GM23338 (cell line): ENCODE data around the gene TMEM61. TPM values are rescaled to one million over a fixed set of nuclear protein-coding genes. Genes with fewer than 3 reads are reported as not detected.

ENCODE experiments used
- ATAC-seq: fragments of 200-7000 bp; cut with Tn5 transposase; 3 replicates; pipeline ENCODE4 v1.9.1; 2020
- DNase-seq: peaks from one replicate; pipeline ENCODE4 v3.0.0-alpha.2; 2015; ENCODE audit warnings: low spot score
- H2AFZ ChIP-seq: fragments of 200-600 bp; sonication (generic); 2 replicates; pipeline ENCODE4 v1.8.0; 2016; ENCODE audit warnings: antibody characterized with exemption, mild to moderate bottlenecking, moderate library complexity
- H3F3A ChIP-seq: fragments of 200-600 bp; sonication (generic); replicated peaks from 2 replicates; pipeline ENCODE4 v1.8.0; 2017; ENCODE audit warnings: antibody characterized with exemption, mixed run types, low read depth
- H3K27ac ChIP-seq: fragments of 200-600 bp; sonication (generic); 2 replicates; pipeline ENCODE4 v1.6.1; 2016; ENCODE audit warnings: low read depth
- H3K27me3 ChIP-seq: fragments of 200-600 bp; sonication (generic); 2 replicates; pipeline ENCODE4 v1.8.0; 2016; ENCODE audit warnings: mild to moderate bottlenecking, mixed run types, moderate library complexity; ENCODE audit not compliant: insufficient read depth
- H3K36me3 ChIP-seq: fragments of 200-600 bp; sonication (generic); 2 replicates; pipeline ENCODE4 v1.8.0; 2016; ENCODE audit warnings: mild to moderate bottlenecking; ENCODE audit not compliant: insufficient read depth
- H3K4me1 ChIP-seq: fragments of 200-600 bp; sonication (generic); 2 replicates; pipeline ENCODE4 v1.8.0; 2016; ENCODE audit warnings: mild to moderate bottlenecking, moderate library complexity; ENCODE audit not compliant: insufficient read depth
- H3K4me2 ChIP-seq: fragments of 200-600 bp; sonication (generic); 2 replicates; pipeline ENCODE4 v1.7.1; 2017; ENCODE audit warnings: mixed run types
- H3K4me3 ChIP-seq: fragments of 200-600 bp; sonication (generic); 2 replicates; pipeline ENCODE4 v1.6.1; 2016; ENCODE audit warnings: mixed run types
- H3K79me2 ChIP-seq: fragments of 200-600 bp; sonication (generic); replicated peaks from 2 replicates; pipeline ENCODE4 v1.8.0; 2017; ENCODE audit warnings: mild to moderate bottlenecking; ENCODE audit not compliant: insufficient read depth
- H3K9me2 ChIP-seq: fragments of 200-600 bp; sonication (generic); 2 replicates; pipeline ENCODE4 v1.8.0; 2017; ENCODE audit not compliant: insufficient read depth
- H4K20me1 ChIP-seq: fragments of 200-600 bp; sonication (generic); replicated peaks from 2 replicates; pipeline ENCODE4 v1.8.0; 2017; ENCODE audit warnings: mild to moderate bottlenecking; ENCODE audit not compliant: insufficient read depth
- H3K27ac Mint-ChIP-seq: 2 replicates; pipeline ENCODE4 v1.8.0; 2020; ENCODE audit warnings: inconsistent platforms, mild to moderate bottlenecking, moderate library complexity, mixed read lengths
- H3K27me3 Mint-ChIP-seq: 3 replicates; pipeline ENCODE4 v1.8.0; 2022; ENCODE audit warnings: low read depth, mild to moderate bottlenecking, moderate library complexity, mixed read lengths, inconsistent platforms; ENCODE audit not compliant: insufficient read depth, poor library complexity
- H3K36me3 Mint-ChIP-seq: 3 replicates; pipeline ENCODE4 v1.8.0; 2021; ENCODE audit warnings: low read depth, mild to moderate bottlenecking, inconsistent platforms, moderate library complexity, mixed read lengths
- H3K4me1 Mint-ChIP-seq: 3 replicates; pipeline ENCODE4 v1.8.0; 2020; ENCODE audit warnings: mild to moderate bottlenecking, inconsistent platforms, mixed read lengths
- H3K4me3 Mint-ChIP-seq: 3 replicates; pipeline ENCODE4 v1.8.0; 2021; ENCODE audit warnings: moderate library complexity, mild to moderate bottlenecking, inconsistent platforms, mixed read lengths
- H3K9me3 Mint-ChIP-seq: 3 replicates; pipeline ENCODE4 v1.8.0; 2020; ENCODE audit warnings: moderate library complexity, mild to moderate bottlenecking, inconsistent platforms, mixed read lengths
- CREB1 ChIP-seq: fragments of 250-450 bp; sonication (Bioruptor Pico); IDR thresholded peaks from 2 replicates; pipeline ENCODE4 v1.5.0; 2020; ENCODE audit warnings: low read depth, mild to moderate bottlenecking, moderate library complexity
- CTCF ChIP-seq, 2 experiments: fragments of 200-600 bp in 1 of 2; sonication (generic) in 1 of 2; conservative IDR thresholded peaks; 2 replicates each; pipeline versions ENCODE4 v1.5.1 to v1.6.1; 2016 to 2017; ENCODE audit warnings: antibody characterized with exemption in 2 of 2, low read depth in 2 of 2, mild to moderate bottlenecking in 2 of 2, moderate library complexity in 1 of 2
- ETS1 ChIP-seq: IDR thresholded peaks from 2 replicates; pipeline ENCODE4 v1.6.1; 2016; ENCODE audit warnings: antibody characterized with exemption
- EZH2 ChIP-seq: fragments of 200-600 bp; sonication (generic); IDR thresholded peaks from one replicate; pipeline ENCODE4 v1.8.0; 2017; ENCODE audit warnings: antibody characterized with exemption, mild to moderate bottlenecking, low read depth; ENCODE audit not compliant: unreplicated experiment
- EZH2phosphoT487 ChIP-seq: fragments of 200-600 bp; sonication (generic); IDR thresholded peaks from one replicate; pipeline ENCODE4 v1.8.1; 2018; ENCODE audit warnings: antibody characterized with exemption; ENCODE audit not compliant: unreplicated experiment
- JUNB ChIP-seq: IDR thresholded peaks from one replicate; pipeline ENCODE4 v1.6.1; 2016; ENCODE audit warnings: antibody characterized with exemption; ENCODE audit not compliant: unreplicated experiment
- NANOG ChIP-seq: IDR thresholded peaks from 2 replicates; pipeline ENCODE4 v1.6.1; 2016; ENCODE audit warnings: antibody characterized with exemption, borderline replicate concordance
- POLR2AphosphoS5 ChIP-seq: IDR thresholded peaks from 2 replicates; pipeline ENCODE4 v1.6.1; 2016; ENCODE audit warnings: antibody characterized with exemption, low read depth
- REST ChIP-seq: IDR thresholded peaks from one replicate; pipeline ENCODE4 v1.6.1; 2018; ENCODE audit warnings: antibody characterized with exemption; ENCODE audit not compliant: unreplicated experiment
- STAT1 ChIP-seq: IDR thresholded peaks from one replicate; pipeline ENCODE4 v1.6.1; 2016; ENCODE audit warnings: antibody characterized with exemption; ENCODE audit not compliant: unreplicated experiment
- ZNF114 ChIP-seq: fragments of 250-450 bp; sonication (Bioruptor Pico); IDR thresholded peaks from 2 replicates; pipeline ENCODE4 v1.5.0; 2020; ENCODE audit warnings: mild to moderate bottlenecking, moderate library complexity
- ZNF331 ChIP-seq: fragments of 250-450 bp; sonication (Bioruptor Pico); IDR thresholded peaks from 2 replicates; pipeline ENCODE4 v1.5.0; 2020; ENCODE audit warnings: low read depth, mild to moderate bottlenecking, moderate library complexity
- ZNF462 ChIP-seq: fragments of 250-450 bp; sonication (Bioruptor Pico); IDR thresholded peaks from 2 replicates; pipeline ENCODE4 v1.5.0; 2020; ENCODE audit warnings: mild to moderate bottlenecking, moderate library complexity
- polyA plus RNA-seq: library from polyadenylated mRNA; unstranded; fragments of >200 nt; fragmentation: Nextera tagmentation; extraction: Ambion mirVana; gene quantifications from 2 replicates; pipeline ENCODE4 v1.2.1, GENCODE V29; 2016
- total RNA-seq: library from RNA; depleted of rRNA; stranded (reverse); fragments of >200 nt; shearing (Covaris generic); gene quantifications from 2 replicates; pipeline ENCODE4 v1.2.3, GENCODE V29; 2014

The TMEM61 gene
- total and polyA plus RNA-seq, 2 experiments from 2014 or later: 2.0 to 3.6 TPM

- Histone ChIP-seq H3K4me1 (peaks cover 15% of the 10 kb centered on the region), H3K79me2 (no peaks in the 10 kb centered on the region), H3K27ac (no peak overlapping the region), H3F3A (no peaks in the 10 kb centered on the region), H3K36me3 (no peaks in the 10 kb centered on the region; the same call in 1 of the 2 replicates), H3K9me2 (no peaks in the 10 kb centered on the region), H2AFZ (no peak overlapping the region), H3K27me3 (no peaks in the 10 kb centered on the region), H3K4me2 (no peak overlapping the region), H4K20me1 (no peaks in the 10 kb centered on the region), H3K4me3 (no peak overlapping the region)
- peaks cover 11% of the 10 kb centered on the region for H3K27me3 Mint-ChIP-seq
- ATAC-seq (no peak), DNase-seq (no peak)
- H3K36me3 Mint-ChIP-seq: peaks cover 37% of the 10 kb centered on the region
- TF ChIP-seq ZNF114 (no peak), EZH2 (no peak), POLR2AphosphoS5 (no peak), NANOG (no peak), ZNF462 (CRISPR knock-in tag) (no peak), CREB1 (no peak), JUNB (no peak), EZH2phosphoT487 (no peak), CTCF (conservative IDR thresholded peaks at IDR 0.05; ENCODE audit: low read depth in 2 of 2) (no peak), REST (no peak), STAT1 (no peak), ZNF331 (CRISPR knock-in tag) (no peak), ETS1 (no peak)
- H3K27ac Mint-ChIP-seq: no peak overlapping the region
- peaks cover 47% of the 10 kb centered on the region for H3K9me3 Mint-ChIP-seq
- peaks cover 20% of the 10 kb centered on the region for H3K4me1 Mint-ChIP-seq
- H3K4me3 Mint-ChIP-seq: no peak overlapping the region
Measured at GRCh38 chr1:54953846-54954245, 26.6 kb upstream of the TMEM61 start.
